NT2/D1 (cell line): ENCODE results near the gene SLC5A10.
"Not testable (repeated sequence)": the region's sequence is repeated elsewhere in the genome, so short reads cannot be mapped to it uniquely, and the experiment has no call there.

Experiments
- DNase-seq: peaks from one replicate; pipeline ENCODE4 v3.0.0-alpha.2; 2011; ENCODE audit warnings: low read depth, low spot score
- H3K27me3 ChIP-seq: 2 replicates; pipeline ENCODE4 v1.6.0; 2011; ENCODE audit warnings: mild to moderate bottlenecking; ENCODE audit not compliant: insufficient read length, insufficient read depth
- H3K36me3 ChIP-seq: 2 replicates; pipeline ENCODE4 v1.6.1; 2011; ENCODE audit warnings: mild to moderate bottlenecking, low read length, mixed read lengths; ENCODE audit not compliant: insufficient read depth, insufficient read length
- H3K4me1 ChIP-seq: 2 replicates; pipeline ENCODE4 v1.5.1; 2011; ENCODE audit not compliant: insufficient read depth, insufficient read length
- H3K4me3 ChIP-seq: 2 replicates; pipeline ENCODE4 v1.5.1; 2011; ENCODE audit warnings: low read depth; ENCODE audit not compliant: insufficient read length
- H3K9ac ChIP-seq: 2 replicates; pipeline ENCODE4 v1.6.0; 2011; ENCODE audit warnings: low read depth; ENCODE audit not compliant: insufficient read length
- H3K9me3 ChIP-seq: 2 replicates; pipeline ENCODE4 v1.5.1; 2011; ENCODE audit warnings: mild to moderate bottlenecking, low read length; ENCODE audit not compliant: insufficient read depth
- SUZ12 ChIP-seq: IDR thresholded peaks from 2 replicates; pipeline ENCODE4 v1.6.1; 2011; ENCODE audit not compliant: insufficient read length, insufficient read depth; ENCODE audit errors: extremely low read depth
- YY1 ChIP-seq: IDR thresholded peaks from 2 replicates; pipeline ENCODE4 v1.6.1; 2011; ENCODE audit not compliant: insufficient read length, insufficient read depth
- ZNF274 ChIP-seq: IDR thresholded peaks from 2 replicates; pipeline ENCODE4 v1.6.1; 2011; ENCODE audit warnings: mild to moderate bottlenecking, low read depth, low read length

SLC5A10 gene

DNA sequence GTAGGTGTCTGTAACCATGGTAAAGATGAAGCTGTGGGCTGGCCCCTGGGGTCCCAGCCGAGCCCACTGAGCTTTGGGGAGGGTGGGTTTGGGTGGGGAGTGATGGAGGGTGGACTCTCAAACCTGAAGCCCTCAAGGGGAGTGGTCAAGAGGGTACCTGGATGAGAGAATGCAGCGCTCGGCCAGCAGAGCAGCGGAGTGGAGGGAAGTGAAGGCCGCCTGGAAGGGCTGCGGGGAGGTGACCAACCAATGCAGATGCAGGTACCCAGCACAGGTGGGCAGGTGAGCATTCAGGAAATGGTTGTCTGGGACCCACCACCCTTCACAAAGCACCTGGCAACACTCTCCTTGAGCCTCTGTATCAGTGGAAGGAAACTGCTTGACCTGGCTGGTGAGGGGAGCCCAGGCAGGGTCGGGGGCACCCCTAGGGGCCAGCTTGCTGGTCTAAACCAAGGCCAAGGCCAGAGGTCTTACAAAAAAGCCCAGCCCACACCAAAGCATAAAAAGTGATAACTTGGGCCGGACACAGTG, 3.4 kb upstream of the SLC5A10 start:
- Histone ChIP-seq H3K4me3 (no peak overlapping the region), H3K4me1 (peaks cover 11% of the 10 kb centered on the region), H3K9me3 (no peaks in the 10 kb centered on the region), H3K36me3 (no peaks in the 10 kb centered on the region), H3K27me3 (no peaks in the 10 kb centered on the region), H3K9ac (no peak overlapping the region)
- DNase-seq: no peak
- no peak for TF ChIP-seq SUZ12
- no peak for TF ChIP-seq ZNF274
- TF ChIP-seq YY1: no peak

DNA sequence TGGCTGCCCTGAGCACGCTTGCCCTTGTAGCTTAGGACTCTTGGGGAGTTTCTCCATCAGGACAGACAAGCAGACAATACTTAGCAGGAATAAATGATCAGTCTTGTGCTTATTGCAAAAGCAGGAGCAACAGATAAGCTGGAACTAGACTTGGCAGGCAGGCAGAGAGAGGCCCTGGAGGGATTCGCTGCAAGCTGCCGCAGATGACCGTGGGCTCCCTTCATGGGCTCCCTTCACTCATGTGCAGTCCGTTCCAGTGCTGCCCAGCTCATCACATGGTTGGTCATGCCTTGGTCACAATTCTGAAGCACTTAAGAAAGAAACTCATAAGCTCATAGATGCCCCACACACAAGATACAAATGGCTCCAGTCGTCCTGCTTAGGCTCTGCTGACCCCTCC, 2.4 kb upstream of the SLC5A10 start:
- TF ChIP-seq SUZ12 (no peak), ZNF274 (no peak), YY1 (no peak)
- no peak overlapping the region for H3K4me3 ChIP-seq
- no peaks in the 10 kb centered on the region for H3K27me3 ChIP-seq
- peaks cover 11% of the 10 kb centered on the region for H3K4me1 ChIP-seq
- H3K9me3 ChIP-seq: no peaks in the 10 kb centered on the region
- H3K9ac ChIP-seq: no peak overlapping the region
- DNase-seq: no peak
- H3K36me3 ChIP-seq: no peaks in the 10 kb centered on the region

DNA sequence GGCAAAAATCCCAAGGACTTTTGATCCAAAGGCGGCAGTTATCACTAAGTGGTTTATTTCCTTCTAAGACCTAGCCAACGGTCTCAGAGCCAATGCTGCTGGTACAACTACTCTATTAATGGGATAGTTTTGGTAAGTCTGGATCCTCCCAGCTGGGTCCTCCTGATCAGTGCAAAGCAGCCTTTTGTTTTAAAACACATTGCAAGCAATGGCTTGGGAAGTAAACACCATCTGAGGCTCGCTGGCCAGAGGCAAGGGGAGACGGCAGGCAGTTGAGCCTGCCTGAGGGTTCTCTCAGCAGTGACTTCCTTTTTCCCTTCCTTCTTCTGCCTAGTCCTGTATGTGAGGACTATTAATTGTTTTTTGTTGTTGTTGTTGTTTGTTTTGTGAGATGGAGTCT, 1.6 kb upstream of the SLC5A10 start:
- no peaks in the 10 kb centered on the region for H3K27me3 ChIP-seq
- no peaks in the 10 kb centered on the region for H3K36me3 ChIP-seq
- no peak overlapping the region for H3K4me3 ChIP-seq
- H3K9me3 ChIP-seq: no peaks in the 10 kb centered on the region
- TF ChIP-seq YY1: no peak
- no peak for DNase-seq
- H3K9ac ChIP-seq: no peak overlapping the region
- peaks cover 11% of the 10 kb centered on the region for H3K4me1 ChIP-seq

DNA sequence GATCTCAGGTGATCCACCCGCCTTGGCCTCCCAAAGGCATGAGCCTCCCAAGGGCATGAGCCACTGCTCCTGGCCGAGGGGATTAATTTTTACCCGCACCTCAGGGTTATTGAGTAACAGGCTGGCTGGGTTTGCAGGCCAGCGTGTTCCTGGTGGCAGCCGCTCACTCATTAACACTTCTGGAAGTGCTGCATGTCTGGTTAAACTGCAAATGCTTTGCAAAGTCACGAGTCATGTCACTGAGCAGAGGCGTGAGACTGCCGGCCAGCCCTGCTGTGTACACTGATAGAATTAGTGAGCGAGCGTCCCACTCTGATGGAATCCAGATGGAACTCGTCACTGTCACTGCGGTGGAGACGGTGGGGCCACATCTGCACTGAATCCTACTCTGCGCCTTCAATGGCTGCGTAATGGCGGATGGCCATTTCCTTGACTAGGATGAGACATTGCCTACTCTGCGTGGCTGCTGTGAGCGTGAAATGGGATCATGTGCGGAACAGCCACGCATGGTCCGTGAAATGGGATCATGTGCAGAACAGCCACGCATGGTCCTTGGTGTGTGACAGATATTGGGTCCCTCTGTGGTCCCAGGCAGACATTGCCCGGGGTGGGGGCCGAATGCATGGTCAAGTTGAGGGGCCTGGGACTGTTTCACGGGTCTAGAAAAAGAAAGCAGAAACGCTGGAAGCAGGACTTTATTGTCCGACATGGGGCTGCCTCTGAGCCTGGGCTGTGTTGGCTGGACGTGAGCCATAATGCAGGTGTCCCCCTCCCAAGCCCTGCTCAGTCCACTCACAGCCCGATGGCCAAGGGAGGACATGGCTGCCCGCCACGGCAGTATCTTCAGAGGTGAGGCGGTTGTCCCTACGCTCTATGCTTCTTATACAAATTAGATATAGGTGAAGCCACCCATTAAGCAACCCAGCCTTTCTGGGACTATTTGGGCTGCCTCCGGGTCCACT, 740 bp upstream of the SLC5A10 start:
- H3K4me1 ChIP-seq: peaks cover 11% of the 10 kb centered on the region
- H3K9me3 ChIP-seq: no peaks in the 10 kb centered on the region
- H3K9ac ChIP-seq: no peak overlapping the region
- no peak for DNase-seq
- H3K36me3 ChIP-seq: no peaks in the 10 kb centered on the region
- no peaks in the 10 kb centered on the region for H3K27me3 ChIP-seq
- no peak for TF ChIP-seq SUZ12
- TF ChIP-seq YY1: no peak
- TF ChIP-seq ZNF274: no peak
- no peak overlapping the region for H3K4me3 ChIP-seq

- Histone ChIP-seq H3K9ac (no peak overlapping the region), H3K9me3 (no peaks in the 10 kb centered on the region), H3K27me3 (no peaks in the 10 kb centered on the region), H3K4me3 (no peak overlapping the region), H3K4me1 (peaks cover 7% of the 10 kb centered on the region), H3K36me3 (no peaks in the 10 kb centered on the region)
- TF ChIP-seq SUZ12 (no peak), YY1 (no peak), ZNF274 (no peak)
- DNase-seq: no peak
These were observed 1.3 kb downstream of the SLC5A10 start for GRCh38 chr17:18953231-18953728.

DNA sequence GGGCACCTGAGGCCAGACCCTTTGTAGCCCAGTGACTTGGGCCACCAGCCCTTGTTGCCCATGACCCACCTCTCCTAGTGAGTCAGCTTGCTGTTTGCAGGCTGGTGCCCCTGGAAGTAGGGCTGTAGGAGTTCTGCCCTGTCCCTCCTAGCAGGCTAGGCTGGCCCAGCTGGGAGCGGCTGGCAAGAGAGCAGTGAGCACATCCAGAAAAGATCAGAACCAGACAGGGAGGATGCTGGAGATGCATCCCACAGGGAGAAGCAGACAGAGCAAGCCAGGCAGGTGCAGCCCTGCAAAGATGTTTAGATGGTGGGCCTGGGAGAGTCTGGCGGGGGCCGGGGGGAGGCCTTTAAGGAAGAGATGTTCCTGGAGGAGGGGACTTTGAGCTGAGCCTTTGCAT, 2.4 kb downstream of the SLC5A10 start:
- Histone ChIP-seq H3K4me3 (no peak overlapping the region), H3K27me3 (no peaks in the 10 kb centered on the region), H3K4me1 (peaks cover 7% of the 10 kb centered on the region), H3K36me3 (no peaks in the 10 kb centered on the region), H3K9ac (no peak overlapping the region), H3K9me3 (no peaks in the 10 kb centered on the region)
- no peak for TF ChIP-seq SUZ12
- TF ChIP-seq ZNF274: no peak
- TF ChIP-seq YY1: no peak
- no peak for DNase-seq

DNA sequence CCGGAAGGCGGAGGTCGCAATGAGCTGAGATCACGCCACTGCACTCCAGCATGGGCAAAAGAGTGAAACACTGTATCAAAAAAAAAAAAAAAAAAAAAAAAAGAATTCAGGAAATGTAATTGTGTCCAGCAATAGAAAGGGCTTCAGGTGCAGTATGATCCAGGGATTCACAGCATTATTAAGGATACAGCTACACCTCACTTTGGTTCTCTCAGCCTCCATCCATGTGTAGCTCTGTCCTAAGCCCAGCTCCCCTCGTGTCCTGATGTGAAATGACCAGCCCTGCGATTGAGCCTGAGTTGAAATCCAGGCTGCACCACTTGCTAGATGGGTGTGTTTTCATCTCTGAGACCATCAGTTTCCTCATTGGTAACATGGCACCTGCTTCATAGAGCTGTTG, 3.0 kb downstream of the SLC5A10 start:
- Histone ChIP-seq H3K9me3 (no peaks in the 10 kb centered on the region), H3K9ac (no peak overlapping the region), H3K4me3 (no peak overlapping the region), H3K27me3 (no peaks in the 10 kb centered on the region), H3K36me3 (no peaks in the 10 kb centered on the region), H3K4me1 (peaks cover 7% of the 10 kb centered on the region)
- TF ChIP-seq ZNF274: no peak
- no peak for TF ChIP-seq SUZ12
- no peak for TF ChIP-seq YY1
- no peak for DNase-seq

DNA sequence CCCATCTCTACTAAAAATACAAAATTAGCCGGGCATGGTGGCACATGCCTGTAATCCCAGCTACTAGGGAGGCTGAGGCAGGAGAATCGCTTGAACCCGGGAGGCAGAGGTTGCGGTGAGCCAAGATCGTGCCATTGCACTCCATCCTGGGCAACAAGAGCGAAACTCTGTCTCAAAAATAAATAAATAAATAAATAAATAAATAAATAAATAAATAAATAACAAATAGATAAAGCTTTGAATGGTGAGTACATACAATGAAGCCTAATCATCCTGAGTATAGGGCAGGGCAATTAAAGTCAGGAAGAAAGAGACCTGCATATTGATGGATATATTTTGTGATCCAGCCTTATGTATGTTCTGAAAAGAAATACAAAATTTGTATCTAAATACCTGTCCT, 4.1 kb downstream of the SLC5A10 start:
- DNase-seq, H3K36me3 ChIP-seq, H3K9ac ChIP-seq, H3K4me3 ChIP-seq, H3K9me3 ChIP-seq, H3K4me1 ChIP-seq, H3K27me3 ChIP-seq: not testable (repeated sequence)
